ENCODE results near the gene ORC4. TPM values are rescaled to one million over a fixed set of nuclear protein-coding genes. Genes with fewer than 3 reads are reported as not detected.
"Not testable (repeated sequence)": the region's sequence is repeated elsewhere in the genome, so short reads cannot be mapped to it uniquely, and the experiment has no call there.

ORC4 gene
- total RNA-seq, 1 donor from 2014 or later, result 36.2 TPM

- peaks cover 4% of the 10 kb centered on the region for H3K36me3 Mint-ChIP-seq (ENCODE audit: low read depth)
- no peak overlapping the region for H3K27ac Mint-ChIP-seq
- no peaks in the 10 kb centered on the region for H3K27me3 Mint-ChIP-seq
- no peaks in the 10 kb centered on the region for H3K9me3 Mint-ChIP-seq
- intact Hi-C loops (cut with micrococcal nuclease), result no loop called here
- DNase-seq, result no peak
- H3K4me1 Mint-ChIP-seq, result peaks cover 16% of the 10 kb centered on the region
- no peak overlapping the region for H3K4me3 Mint-ChIP-seq
Observed at GRCh38 chr2:148028781-148029180, 8.2 kb upstream of the ORC4 start.

- H3K27ac Mint-ChIP-seq, result no peak overlapping the region
- no peaks in the 10 kb centered on the region for H3K27me3 Mint-ChIP-seq
- no peaks in the 10 kb centered on the region for H3K9me3 Mint-ChIP-seq
Observed at GRCh38 chr2:148027822-148028221, 7.3 kb upstream of the ORC4 start.

GRCh38 chr2:148026573-148026972 is 6.0 kb upstream of the ORC4 start:
- Mint-ChIP-seq H3K4me1 (peaks cover 26% of the 10 kb centered on the region), H3K27ac (no peak overlapping the region), H3K4me3 (no peak overlapping the region), H3K36me3 (ENCODE audit: low read depth) (peaks cover 4% of the 10 kb centered on the region), H3K27me3 (no peaks in the 10 kb centered on the region), H3K9me3 (no peaks in the 10 kb centered on the region)
- no peak for DNase-seq
- intact Hi-C loops (cut with micrococcal nuclease), result no loop called here

More at GRCh38 chr2:148027822-148028221, 7.3 kb upstream of the ORC4 start:
- intact Hi-C loops (cut with micrococcal nuclease), result no loop called here
- H3K36me3 Mint-ChIP-seq (ENCODE audit: low read depth), result peaks cover 4% of the 10 kb centered on the region
- DNase-seq, result no peak
- no peak overlapping the region for H3K4me3 Mint-ChIP-seq
- peaks cover 23% of the 10 kb centered on the region for H3K4me1 Mint-ChIP-seq

- H3K36me3 Mint-ChIP-seq (ENCODE audit: low read depth), result peaks cover 4% of the 10 kb centered on the region
- intact Hi-C loops (cut with micrococcal nuclease), result loop anchor here (5.0 kb wide), 2 partner anchors 392 to 727 kb away; no protein-coding TSS in a partner anchor
- H3K4me3 Mint-ChIP-seq, result peak overlapping the region; percentile 73
- peaks cover 37% of the 10 kb centered on the region for H3K4me1 Mint-ChIP-seq
- peak; percentile 70 for DNase-seq
- H3K27ac Mint-ChIP-seq, result peak overlapping the region; percentile 87
- H3K27me3 Mint-ChIP-seq, result no peaks in the 10 kb centered on the region
- no peaks in the 10 kb centered on the region for H3K9me3 Mint-ChIP-seq
Observed at GRCh38 chr2:148023861-148024260, 3.3 kb upstream of the ORC4 start.

- Mint-ChIP-seq H3K9me3 (no peaks in the 10 kb centered on the region), H3K4me1 (peaks cover 45% of the 10 kb centered on the region), H3K4me3 (peak overlapping the region; percentile 78), H3K36me3 (ENCODE audit: low read depth) (peaks cover 4% of the 10 kb centered on the region), H3K27ac (peak overlapping the region; percentile 52), H3K27me3 (no peaks in the 10 kb centered on the region)
- intact Hi-C loops (cut with micrococcal nuclease), result loop anchor here (5.0 kb wide), 2 partner anchors 391 to 726 kb away; no protein-coding TSS in a partner anchor
- DNase-seq, result no peak
Observed at GRCh38 chr2:148022882-148023281, 2.3 kb upstream of the ORC4 start.

- DNase-seq, result no peak
- intact Hi-C loops (cut with micrococcal nuclease), result loop anchor here (5.0 kb wide), 2 partner anchors 390 to 725 kb away; no protein-coding TSS in a partner anchor
- H3K27me3 Mint-ChIP-seq, result no peaks in the 10 kb centered on the region
- H3K4me1 Mint-ChIP-seq, result peaks cover 47% of the 10 kb centered on the region
- peak overlapping the region; percentile 93 for H3K27ac Mint-ChIP-seq
- H3K4me3 Mint-ChIP-seq, result peak overlapping the region; percentile 94
- peaks cover 4% of the 10 kb centered on the region for H3K36me3 Mint-ChIP-seq (ENCODE audit: low read depth)
- H3K9me3 Mint-ChIP-seq, result no peaks in the 10 kb centered on the region
Observed at GRCh38 chr2:148022351-148022750, 1.8 kb upstream of the ORC4 start.

- no peaks in the 10 kb centered on the region for H3K27me3 Mint-ChIP-seq
- peaks cover 47% of the 10 kb centered on the region for H3K4me1 Mint-ChIP-seq
- peak overlapping the region; percentile 93 for H3K27ac Mint-ChIP-seq
- DNase-seq, result no peak
- no peaks in the 10 kb centered on the region for H3K9me3 Mint-ChIP-seq
- H3K36me3 Mint-ChIP-seq (ENCODE audit: low read depth), result peaks cover 4% of the 10 kb centered on the region
- intact Hi-C loops (cut with micrococcal nuclease), result loop anchor here (1.0 to 5.0 kb wide), 5 partner anchors 177 to 905 kb away; partner anchors contain the start of gene ACVR2A
- H3K4me3 Mint-ChIP-seq, result peak overlapping the region; percentile 94
Observed at GRCh38 chr2:148021886-148022285, 1.3 kb upstream of the ORC4 start.

- Mint-ChIP-seq H3K36me3 (ENCODE audit: low read depth) (peaks cover 7% of the 10 kb centered on the region), H3K4me1 (peaks cover 48% of the 10 kb centered on the region), H3K4me3 (peak within 1 kb of the TSS; percentile 94), H3K9me3 (no peaks in the 10 kb centered on the region), H3K27ac (peak within 1 kb of the TSS; percentile 93), H3K27me3 (no peaks in the 10 kb centered on the region)
- intact Hi-C loops (cut with micrococcal nuclease), result loop anchor here (1.0 to 5.0 kb wide), 5 partner anchors 176 to 906 kb away; partner anchors contain the start of gene ACVR2A
- peak; percentile 90 for DNase-seq
Observed at GRCh38 chr2:148021059-148021861, 723 bp upstream of the ORC4 start, which contains the start of gene MBD5. MBD5 (plus strand) TSS chr2:148021091.

- H3K4me3 Mint-ChIP-seq, result no peak overlapping the region
- DNase-seq, result no peak
- H3K9me3 Mint-ChIP-seq, result peaks cover 8% of the 10 kb centered on the region
- no peaks in the 10 kb centered on the region for H3K27me3 Mint-ChIP-seq
- no peak overlapping the region for H3K27ac Mint-ChIP-seq
- peaks cover 32% of the 10 kb centered on the region for H3K4me1 Mint-ChIP-seq
- H3K36me3 Mint-ChIP-seq (ENCODE audit: low read depth), result peaks cover 15% of the 10 kb centered on the region
- intact Hi-C loops (cut with micrococcal nuclease), result no loop called here
Observed at GRCh38 chr2:148014616-148015015, 5.9 kb downstream of the ORC4 start.

- Mint-ChIP-seq H3K9me3 (peaks cover 10% of the 10 kb centered on the region), H3K27me3 (no peaks in the 10 kb centered on the region), H3K27ac (no peak overlapping the region), H3K4me1 (peaks cover 26% of the 10 kb centered on the region), H3K36me3 (ENCODE audit: low read depth) (peaks cover 16% of the 10 kb centered on the region), H3K4me3 (no peak overlapping the region)
- DNase-seq, result no peak
- intact Hi-C loops (cut with micrococcal nuclease), result no loop called here
Observed at GRCh38 chr2:148013876-148014275, 6.7 kb downstream of the ORC4 start.

- H3K27me3 Mint-ChIP-seq; H3K4me3 Mint-ChIP-seq; intact Hi-C loops (cut with micrococcal nuclease); H3K4me1 Mint-ChIP-seq; H3K27ac Mint-ChIP-seq; DNase-seq: not testable (repeated sequence)
- H3K36me3 Mint-ChIP-seq (ENCODE audit: low read depth), result peaks cover 34% of the 10 kb centered on the region
- peaks cover 20% of the 10 kb centered on the region for H3K9me3 Mint-ChIP-seq
Observed at GRCh38 chr2:148008411-148008810, 12.1 kb downstream of the ORC4 start.

GRCh38 chr2:148007219-148007900 is 13.2 kb downstream of the ORC4 start:
- intact Hi-C loops (cut with micrococcal nuclease), result no loop called here
- Mint-ChIP-seq H3K4me3 (no peak overlapping the region), H3K9me3 (peaks cover 28% of the 10 kb centered on the region), H3K36me3 (ENCODE audit: low read depth) (peaks cover 40% of the 10 kb centered on the region), H3K27me3 (no peaks in the 10 kb centered on the region), H3K4me1 (peaks cover 6% of the 10 kb centered on the region), H3K27ac (no peak overlapping the region)
- no peak for DNase-seq

- Mint-ChIP-seq H3K4me1 (peaks cover 4% of the 10 kb centered on the region), H3K4me3 (no peak overlapping the region), H3K36me3 (ENCODE audit: low read depth) (peaks cover 45% of the 10 kb centered on the region), H3K27me3 (no peaks in the 10 kb centered on the region), H3K9me3 (peaks cover 29% of the 10 kb centered on the region), H3K27ac (no peak overlapping the region)
- intact Hi-C loops (cut with micrococcal nuclease), result no loop called here
- no peak for DNase-seq
Observed at GRCh38 chr2:148006249-148007007, 14.1 kb downstream of the ORC4 start.

Measured in activated CD4-positive, alpha-beta T cell treated with anti-CD3 and anti-CD28 coated beads, Interleukin-2, amount 10 ng/mL, durations not matched to agents 24 days and 14 days (primary cell).